ENCODE measurements around the gene TMCC1. TPM values are rescaled to one million over a fixed set of nuclear protein-coding genes. Genes with fewer than 3 reads are reported as not detected.
"Not testable (repeated sequence)": the region's sequence is repeated elsewhere in the genome, so short reads cannot be mapped to it uniquely, and the experiment has no call there.

The TMCC1 gene
- total RNA-seq, 1 donor from 2014 or later: 52.5 TPM

DNA sequence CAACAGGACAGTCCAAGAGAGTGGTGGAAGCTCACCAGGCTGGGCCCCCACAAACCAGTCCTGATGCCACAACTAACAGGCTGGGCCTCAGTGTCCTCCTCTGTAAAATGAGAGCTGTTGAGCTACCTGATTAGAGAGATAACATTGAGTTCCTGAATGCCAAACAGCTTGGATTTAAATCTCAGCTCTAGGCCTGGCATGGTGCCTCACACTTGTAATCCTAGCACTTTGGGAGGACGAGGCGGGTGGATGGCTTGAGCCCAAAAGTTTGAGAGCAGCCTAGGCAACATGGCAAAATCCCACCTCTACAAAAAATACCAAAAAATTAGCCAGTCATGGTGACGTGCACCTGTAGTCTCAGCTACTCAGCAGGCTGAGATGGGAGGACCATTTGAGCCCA is 20.1 kb upstream of the TMCC1 start:
- no peak overlapping the region for H3K4me3 Mint-ChIP-seq (ENCODE audit: low read depth)
- TF ChIP-seq, protein P1, sequence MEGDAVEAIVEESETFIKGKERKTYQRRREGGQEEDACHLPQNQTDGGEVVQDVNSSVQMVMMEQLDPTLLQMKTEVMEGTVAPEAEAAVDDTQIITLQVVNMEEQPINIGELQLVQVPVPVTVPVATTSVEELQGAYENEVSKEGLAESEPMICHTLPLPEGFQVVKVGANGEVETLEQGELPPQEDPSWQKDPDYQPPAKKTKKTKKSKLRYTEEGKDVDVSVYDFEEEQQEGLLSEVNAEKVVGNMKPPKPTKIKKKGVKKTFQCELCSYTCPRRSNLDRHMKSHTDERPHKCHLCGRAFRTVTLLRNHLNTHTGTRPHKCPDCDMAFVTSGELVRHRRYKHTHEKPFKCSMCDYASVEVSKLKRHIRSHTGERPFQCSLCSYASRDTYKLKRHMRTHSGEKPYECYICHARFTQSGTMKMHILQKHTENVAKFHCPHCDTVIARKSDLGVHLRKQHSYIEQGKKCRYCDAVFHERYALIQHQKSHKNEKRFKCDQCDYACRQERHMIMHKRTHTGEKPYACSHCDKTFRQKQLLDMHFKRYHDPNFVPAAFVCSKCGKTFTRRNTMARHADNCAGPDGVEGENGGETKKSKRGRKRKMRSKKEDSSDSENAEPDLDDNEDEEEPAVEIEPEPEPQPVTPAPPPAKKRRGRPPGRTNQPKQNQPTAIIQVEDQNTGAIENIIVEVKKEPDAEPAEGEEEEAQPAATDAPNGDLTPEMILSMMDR (IDR thresholded peaks at IDR 0.05; ENCODE audit: unreplicated experiment): no peak
- peaks cover 34% of the 10 kb centered on the region for H3K9me3 Mint-ChIP-seq (ENCODE audit: low read depth)
- DNase-seq (ENCODE audit: low spot score, unreplicated experiment): no peak
- peaks cover 18% of the 10 kb centered on the region for H3K4me1 Mint-ChIP-seq (ENCODE audit: low read depth)
- H3K27me3 Mint-ChIP-seq: no peaks in the 10 kb centered on the region
- peaks cover 13% of the 10 kb centered on the region for H3K36me3 Mint-ChIP-seq (ENCODE audit: insufficient read depth)
- H3K27ac Mint-ChIP-seq: no peak overlapping the region

DNA sequence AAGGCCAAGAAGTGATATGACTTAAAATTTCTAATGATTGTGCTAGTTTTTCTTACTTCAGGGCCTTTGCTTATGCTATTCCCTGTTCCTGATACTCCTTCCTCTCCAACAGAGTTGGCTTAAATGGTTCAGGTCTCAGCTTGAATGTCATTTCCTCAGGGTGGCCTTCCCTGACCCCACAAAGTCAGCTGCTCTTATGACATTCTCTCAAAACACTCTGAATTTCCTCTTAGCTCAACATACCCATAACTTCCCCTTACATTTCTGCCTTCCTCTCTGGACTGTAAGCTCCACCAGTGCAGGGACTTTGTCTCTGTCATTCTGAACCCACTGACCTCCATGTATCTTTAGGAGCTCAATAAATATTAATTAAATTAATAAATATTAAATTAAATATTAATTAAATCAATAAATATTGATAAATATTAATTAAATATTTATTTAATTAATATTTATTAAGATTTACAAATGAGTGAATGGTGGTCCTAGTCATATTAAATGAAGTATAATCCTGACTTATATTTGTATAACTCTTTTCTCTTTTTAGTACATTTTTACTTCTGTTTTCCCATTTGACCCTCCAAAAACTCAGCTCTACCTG is 17.9 kb upstream of the TMCC1 start:
- TF ChIP-seq, protein P1 (IDR thresholded peaks at IDR 0.05; ENCODE audit: unreplicated experiment): no peak
- DNase-seq (ENCODE audit: low spot score, unreplicated experiment): no peak
- Mint-ChIP-seq H3K9me3 (ENCODE audit: low read depth) (peaks cover 25% of the 10 kb centered on the region), H3K36me3 (ENCODE audit: insufficient read depth) (peaks cover 16% of the 10 kb centered on the region), H3K27ac (no peak overlapping the region), H3K27me3 (no peaks in the 10 kb centered on the region), H3K4me3 (ENCODE audit: low read depth) (no peak overlapping the region), H3K4me1 (ENCODE audit: low read depth) (peaks cover 24% of the 10 kb centered on the region)

DNA sequence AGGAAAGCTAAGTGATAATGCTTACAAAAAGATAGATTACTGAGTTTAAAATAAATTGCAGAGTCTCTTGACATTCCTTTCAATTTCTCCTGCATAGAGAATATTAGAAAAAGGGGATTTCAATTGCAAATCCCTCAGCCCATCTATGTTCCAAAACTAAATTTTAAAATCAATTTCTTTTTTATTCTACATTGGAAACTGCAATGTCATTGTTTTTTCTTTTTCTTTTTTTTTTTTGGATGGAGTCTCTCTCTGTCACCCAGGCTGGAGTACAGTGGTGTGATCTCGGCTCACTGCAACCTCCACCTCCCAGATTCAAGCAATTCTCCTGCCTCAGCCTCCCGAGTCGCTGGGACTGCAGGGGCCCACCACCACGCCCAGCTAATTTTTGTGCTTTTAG is 15.7 kb upstream of the TMCC1 start:
- H3K27me3 Mint-ChIP-seq; DNase-seq (ENCODE audit: low spot score, unreplicated experiment); H3K4me3 Mint-ChIP-seq (ENCODE audit: low read depth): not testable (repeated sequence)
- H3K9me3 Mint-ChIP-seq (ENCODE audit: low read depth): peaks cover 29% of the 10 kb centered on the region
- peaks cover 24% of the 10 kb centered on the region for H3K4me1 Mint-ChIP-seq (ENCODE audit: low read depth)
- H3K27ac Mint-ChIP-seq: peak overlapping the region; percentile 91
- H3K36me3 Mint-ChIP-seq (ENCODE audit: insufficient read depth): peaks cover 30% of the 10 kb centered on the region

DNA sequence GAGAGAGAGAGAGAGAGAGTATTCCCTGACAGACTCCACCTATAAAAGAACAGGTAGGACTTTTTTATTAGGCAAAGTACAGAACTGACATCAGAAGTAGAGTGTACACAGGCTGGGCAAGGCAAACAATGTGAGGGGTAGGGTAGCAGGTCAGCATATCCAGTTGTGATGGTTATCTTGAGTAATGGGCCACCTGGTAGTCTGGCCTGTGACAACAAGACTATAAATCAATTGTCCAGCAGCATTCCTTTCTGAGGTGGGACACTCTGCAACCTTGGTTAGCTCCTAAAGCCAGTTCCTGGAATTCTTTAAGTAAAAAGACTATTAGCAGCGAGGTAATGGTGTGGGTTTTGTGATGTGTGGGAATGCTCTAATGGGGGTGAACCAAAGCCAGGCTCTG is 14.9 kb upstream of the TMCC1 start:
- Mint-ChIP-seq H3K27me3 (no peaks in the 10 kb centered on the region), H3K9me3 (ENCODE audit: low read depth) (peaks cover 36% of the 10 kb centered on the region), H3K4me3 (ENCODE audit: low read depth) (peak overlapping the region; percentile 19), H3K36me3 (ENCODE audit: insufficient read depth) (peaks cover 34% of the 10 kb centered on the region), H3K27ac (peak overlapping the region; percentile 91), H3K4me1 (ENCODE audit: low read depth) (peaks cover 24% of the 10 kb centered on the region)
- peak; percentile 20 for DNase-seq (ENCODE audit: low spot score, unreplicated experiment)
- TF ChIP-seq, protein P1 (IDR thresholded peaks at IDR 0.05; ENCODE audit: unreplicated experiment): no peak

DNA sequence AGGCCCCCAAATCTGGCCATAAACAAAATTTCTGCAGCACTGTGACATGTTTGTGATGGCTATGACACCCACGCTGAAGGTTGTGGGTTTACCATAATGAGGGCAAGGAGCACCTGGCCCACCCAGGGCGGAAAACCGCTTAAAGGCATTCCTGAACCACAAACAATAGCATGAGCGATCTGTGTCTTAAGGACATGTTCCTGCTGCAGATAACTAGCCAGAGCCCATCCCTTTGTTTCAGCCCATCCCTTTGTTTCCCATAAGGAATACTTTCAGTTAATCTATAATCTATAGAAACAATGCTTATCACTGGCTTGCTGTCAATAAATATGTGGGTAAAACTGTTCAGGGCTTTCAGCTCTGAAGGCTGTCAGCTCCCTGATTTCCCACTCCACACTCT is 7.8 kb upstream of the TMCC1 start:
- Mint-ChIP-seq H3K36me3 (ENCODE audit: insufficient read depth) (peaks cover 41% of the 10 kb centered on the region), H3K9me3 (ENCODE audit: low read depth) (peaks cover 49% of the 10 kb centered on the region), H3K27ac (peak overlapping the region; percentile 91)
- not testable (repeated sequence) for H3K4me3 Mint-ChIP-seq (ENCODE audit: low read depth); DNase-seq (ENCODE audit: low spot score, unreplicated experiment); H3K4me1 Mint-ChIP-seq (ENCODE audit: low read depth); H3K27me3 Mint-ChIP-seq

DNA sequence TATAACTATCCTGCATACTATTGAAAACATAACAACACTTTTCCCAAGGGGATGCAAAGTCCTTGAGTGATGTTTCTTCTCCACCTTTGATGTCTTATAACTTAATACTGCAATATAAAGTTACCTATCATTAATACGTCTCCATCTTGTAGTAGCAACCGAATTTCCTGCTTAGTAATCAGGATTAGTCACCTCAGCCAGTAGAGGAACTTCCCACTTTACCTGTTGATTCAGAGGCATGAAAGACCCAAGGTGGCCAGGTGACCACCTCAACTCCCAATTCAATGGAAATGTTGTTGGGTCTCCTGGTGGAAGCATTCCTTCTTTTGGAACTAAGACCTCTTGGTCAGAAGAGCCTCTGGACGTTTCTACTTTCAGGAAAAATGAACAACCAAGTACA is 3.5 kb upstream of the TMCC1 start:
- H3K4me1 Mint-ChIP-seq (ENCODE audit: low read depth): peaks cover 10% of the 10 kb centered on the region
- H3K27me3 Mint-ChIP-seq: no peaks in the 10 kb centered on the region
- peaks cover 14% of the 10 kb centered on the region for H3K36me3 Mint-ChIP-seq (ENCODE audit: insufficient read depth)
- DNase-seq (ENCODE audit: low spot score, unreplicated experiment): no peak
- H3K27ac Mint-ChIP-seq: no peak overlapping the region
- H3K4me3 Mint-ChIP-seq (ENCODE audit: low read depth): no peak overlapping the region
- TF ChIP-seq, protein P1 (IDR thresholded peaks at IDR 0.05; ENCODE audit: unreplicated experiment): no peak
- H3K9me3 Mint-ChIP-seq (ENCODE audit: low read depth): peaks cover 20% of the 10 kb centered on the region

Data from progenitor cell of endocrine pancreas (in vitro differentiated cells).